Endothelial cell of umbilical vein (primary cell): Measurements from ENCODE around the gene NAALADL1.

Experiments
- POLR2AphosphoS5 ChIP-seq: IDR thresholded peaks from 2 replicates; pipeline ENCODE4 v1.6.1; 2012; ENCODE audit warnings: low read depth, mild to moderate bottlenecking, control low read depth, low read length, moderate library complexity; ENCODE audit not compliant: insufficient read depth
- TF ChIP-seq, protein P1 (sequence below), 2 donors: IDR thresholded peaks; 1 replicate in 1 of 2; 2 replicates in 1 of 2; pipeline ENCODE4 v1.5.1; 2011; ENCODE audit warnings: low read length in 2 of 2, mild to moderate bottlenecking in 2 of 2, moderate library complexity in 2 of 2, control low read depth in 1 of 2, inconsistent platforms in 1 of 2, low read depth in 1 of 2; ENCODE audit not compliant: insufficient read depth in 1 of 2; ENCODE audit errors: extremely low read depth in 1 of 2

GRCh38 chr11:65087827-65088226, 29.5 kb upstream of the NAALADL1 start:
- no peak for TF ChIP-seq POLR2AphosphoS5
- TF ChIP-seq, protein P1, sequence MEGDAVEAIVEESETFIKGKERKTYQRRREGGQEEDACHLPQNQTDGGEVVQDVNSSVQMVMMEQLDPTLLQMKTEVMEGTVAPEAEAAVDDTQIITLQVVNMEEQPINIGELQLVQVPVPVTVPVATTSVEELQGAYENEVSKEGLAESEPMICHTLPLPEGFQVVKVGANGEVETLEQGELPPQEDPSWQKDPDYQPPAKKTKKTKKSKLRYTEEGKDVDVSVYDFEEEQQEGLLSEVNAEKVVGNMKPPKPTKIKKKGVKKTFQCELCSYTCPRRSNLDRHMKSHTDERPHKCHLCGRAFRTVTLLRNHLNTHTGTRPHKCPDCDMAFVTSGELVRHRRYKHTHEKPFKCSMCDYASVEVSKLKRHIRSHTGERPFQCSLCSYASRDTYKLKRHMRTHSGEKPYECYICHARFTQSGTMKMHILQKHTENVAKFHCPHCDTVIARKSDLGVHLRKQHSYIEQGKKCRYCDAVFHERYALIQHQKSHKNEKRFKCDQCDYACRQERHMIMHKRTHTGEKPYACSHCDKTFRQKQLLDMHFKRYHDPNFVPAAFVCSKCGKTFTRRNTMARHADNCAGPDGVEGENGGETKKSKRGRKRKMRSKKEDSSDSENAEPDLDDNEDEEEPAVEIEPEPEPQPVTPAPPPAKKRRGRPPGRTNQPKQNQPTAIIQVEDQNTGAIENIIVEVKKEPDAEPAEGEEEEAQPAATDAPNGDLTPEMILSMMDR (IDR thresholded peaks at IDR 0.05; ENCODE audit: extremely low read depth in 1 of 2, insufficient read depth in 1 of 2, low read depth in 1 of 2, low read length in 2 of 2) = no peak
